HTR-8/SVneo (cell line): Measurements from ENCODE around the gene HOPX.
"Not testable (repeated sequence)": the region's sequence is repeated elsewhere in the genome, so short reads cannot be mapped to it uniquely, and the experiment has no call there.

Experiments used
- DNase-seq: peaks from one replicate; pipeline ENCODE4 v3.0.0; 2011; ENCODE audit warnings: low spot score, mixed read lengths; ENCODE audit not compliant: insufficient read length
- FAIRE-seq: peaks from 2 replicates; lab custom pipeline; 2011; peaks lifted over from hg19 to GRCh38; lab: Jason Lieb, UNC

The HOPX gene

GRCh38 chr4:56630876-56631666 is 50.0 kb downstream of the HOPX start:
- DNase-seq: no peak
- no peak for FAIRE-seq

- DNase-seq: no peak
- FAIRE-seq: no peak
Observed at GRCh38 chr4:56628592-56628991, 52.5 kb downstream of the HOPX start.

- DNase-seq (no peak), FAIRE-seq (no peak)
Observed at GRCh38 chr4:56627985-56628384, 53.1 kb downstream of the HOPX start.

GRCh38 chr4:56627375-56627774 is 53.7 kb downstream of the HOPX start:
- FAIRE-seq: no peak
- no peak for DNase-seq

GRCh38 chr4:56626963-56627362 is 54.1 kb downstream of the HOPX start:
- DNase-seq (no peak), FAIRE-seq (no peak)

GRCh38 chr4:56626420-56626819 is 54.7 kb downstream of the HOPX start:
- DNase-seq (no peak), FAIRE-seq (no peak)

GRCh38 chr4:56622176-56622575 is 58.9 kb downstream of the HOPX start:
- DNase-seq (no peak), FAIRE-seq (no peak)

GRCh38 chr4:56619816-56620215 is 61.3 kb downstream of the HOPX start:
- FAIRE-seq (no peak), DNase-seq (no peak)

- no peak for DNase-seq
- no peak for FAIRE-seq
Observed at GRCh38 chr4:56619160-56619559, 61.9 kb downstream of the HOPX start.

- FAIRE-seq (no peak), DNase-seq (no peak)
Observed at GRCh38 chr4:56618734-56619133, 62.4 kb downstream of the HOPX start.

- FAIRE-seq: no peak
- peak; percentile 8 for DNase-seq
Observed at GRCh38 chr4:56613101-56613862, 67.8 kb downstream of the HOPX start.

- no peak for DNase-seq
- no peak for FAIRE-seq
Observed at GRCh38 chr4:56612282-56612681, 68.8 kb downstream of the HOPX start.

- no peak for DNase-seq
- FAIRE-seq: no peak
Observed at GRCh38 chr4:56611501-56611900, 69.6 kb downstream of the HOPX start.

GRCh38 chr4:56610170-56610569 is 70.9 kb downstream of the HOPX start:
- not testable (repeated sequence) for FAIRE-seq

GRCh38 chr4:56607926-56608325 is 73.2 kb downstream of the HOPX start:
- FAIRE-seq (no peak), DNase-seq (no peak)

More at GRCh38 chr4:56610170-56610569, 70.9 kb downstream of the HOPX start:
- not testable (repeated sequence) for DNase-seq

GRCh38 chr4:56606385-56606784 is 74.7 kb downstream of the HOPX start:
- no peak for DNase-seq

GRCh38 chr4:56605464-56605863 is 75.6 kb downstream of the HOPX start:
- DNase-seq, FAIRE-seq: not testable (repeated sequence)

More at GRCh38 chr4:56606385-56606784, 74.7 kb downstream of the HOPX start:
- no peak for FAIRE-seq

- DNase-seq (no peak), FAIRE-seq (no peak)
Observed at GRCh38 chr4:56603297-56603696, 77.8 kb downstream of the HOPX start.
